RWPE1 (cell line): ENCODE data around the gene TFCP2L1.
"Not testable (repeated sequence)": the region's sequence is repeated elsewhere in the genome, so short reads cannot be mapped to it uniquely, and the experiment has no call there.

Source experiments
- CTCF ChIA-PET: fragments of 350-600 bp; sonication (Branson Sonifier 250); formaldehyde crosslinking; extraction: SDS; loops from one replicate; lab custom pipeline; 2021; lab: Yijun Ruan, JAX
- POLR2A ChIA-PET: fragments of 400-600 bp; formaldehyde crosslinking; extraction: SDS; loops from one replicate; lab custom pipeline; 2020; ENCODE audit warnings: antibody characterized with exemption; ENCODE audit not compliant: low non-redundant PET; lab: Yijun Ruan, JAX
- DNase-seq: peaks from one replicate; pipeline ENCODE4 v3.0.0; 2012; ENCODE audit warnings: low spot score
- H3K27ac ChIP-seq: fragments of 450-650 bp; 2 replicates; pipeline ENCODE4 v1.5.1; 2017
- CTCF ChIP-seq: fragments of 450-650 bp; conservative IDR thresholded peaks from 2 replicates; pipeline ENCODE4 v1.5.1; 2017; ENCODE audit warnings: low read depth, mild to moderate bottlenecking

Gene TFCP2L1, protein sequence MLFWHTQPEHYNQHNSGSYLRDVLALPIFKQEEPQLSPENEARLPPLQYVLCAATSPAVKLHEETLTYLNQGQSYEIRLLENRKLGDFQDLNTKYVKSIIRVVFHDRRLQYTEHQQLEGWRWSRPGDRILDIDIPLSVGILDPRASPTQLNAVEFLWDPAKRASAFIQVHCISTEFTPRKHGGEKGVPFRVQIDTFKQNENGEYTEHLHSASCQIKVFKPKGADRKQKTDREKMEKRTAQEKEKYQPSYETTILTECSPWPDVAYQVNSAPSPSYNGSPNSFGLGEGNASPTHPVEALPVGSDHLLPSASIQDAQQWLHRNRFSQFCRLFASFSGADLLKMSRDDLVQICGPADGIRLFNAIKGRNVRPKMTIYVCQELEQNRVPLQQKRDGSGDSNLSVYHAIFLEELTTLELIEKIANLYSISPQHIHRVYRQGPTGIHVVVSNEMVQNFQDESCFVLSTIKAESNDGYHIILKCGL

DNA sequence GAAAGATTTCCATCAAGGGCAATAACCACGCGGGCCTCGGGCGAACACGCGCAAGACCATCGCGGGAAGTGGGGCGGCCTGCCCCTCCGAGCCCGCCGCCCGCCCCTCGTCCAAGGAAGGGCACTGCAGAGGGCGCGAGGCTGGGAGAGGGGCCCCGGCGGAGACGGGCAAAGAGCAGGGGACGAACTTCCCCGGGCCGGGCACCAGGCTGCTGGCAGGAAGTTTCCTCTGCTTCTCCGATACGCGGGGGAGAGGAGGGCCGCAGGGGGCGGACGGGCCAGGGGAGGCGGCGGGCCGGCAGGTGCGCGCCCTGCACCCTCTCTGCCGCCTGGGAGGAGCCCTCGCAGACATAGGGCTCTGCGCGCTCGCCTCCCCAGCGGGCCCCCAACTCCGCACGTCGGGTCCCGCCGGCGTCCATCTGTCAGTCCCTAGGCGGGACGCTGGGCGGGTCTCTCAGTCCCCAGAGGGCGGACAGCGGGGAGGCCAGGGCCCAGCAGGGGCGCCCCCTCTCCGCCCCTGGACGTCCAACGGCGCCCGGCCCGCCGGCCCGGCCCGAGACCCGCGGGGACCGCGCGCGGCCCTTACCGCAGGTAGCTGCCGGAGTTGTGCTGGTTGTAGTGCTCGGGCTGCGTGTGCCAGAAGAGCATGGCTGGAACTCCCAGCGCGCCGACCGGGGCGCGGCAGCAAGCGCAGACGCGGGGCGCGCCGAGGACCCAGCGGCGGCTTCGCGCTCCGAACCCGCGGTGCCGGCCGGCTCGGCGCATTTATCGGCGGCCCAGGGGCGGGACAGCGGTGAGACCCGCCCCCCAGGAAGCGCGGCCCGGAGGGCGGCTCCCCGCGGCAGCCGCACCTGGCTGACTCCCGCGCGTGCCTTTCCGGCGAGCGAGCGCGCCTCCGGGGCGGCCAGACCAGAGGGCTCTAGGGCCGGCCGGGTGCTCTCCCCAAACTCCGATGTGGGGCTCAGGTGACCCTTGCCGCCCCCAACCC is at the start of gene TFCP2L1:
Gene TFCP2L1 (minus strand): TSS at position 740 of the 987 bp plus-strand sequence. CDS start 93 bp downstream, at position 647.
- CTCF ChIA-PET, result no interaction called here
- peak; percentile 83 for DNase-seq
- TF ChIP-seq CTCF, result no peak

GRCh38 chr2:121333834-121334558 is 49.0 kb upstream of the TFCP2L1 start:
- ChIA-PET CTCF (no interaction called here), POLR2A (no interaction called here)
- no peak for TF ChIP-seq CTCF
- no peak for DNase-seq
- no peak overlapping the region for H3K27ac ChIP-seq

More for the DNA sequence above, at the start of gene TFCP2L1:
- POLR2A ChIA-PET, result no interaction called here
- peak within 1 kb of the TSS; percentile 83 for H3K27ac ChIP-seq

- TF ChIP-seq CTCF, result no peak
- H3K27ac ChIP-seq, result no peak overlapping the region
- POLR2A ChIA-PET, result no interaction called here
- no peak for DNase-seq
- CTCF ChIA-PET, result no interaction called here
Measured at GRCh38 chr2:121333231-121333630, 48.2 kb upstream of the TFCP2L1 start.

DNA sequence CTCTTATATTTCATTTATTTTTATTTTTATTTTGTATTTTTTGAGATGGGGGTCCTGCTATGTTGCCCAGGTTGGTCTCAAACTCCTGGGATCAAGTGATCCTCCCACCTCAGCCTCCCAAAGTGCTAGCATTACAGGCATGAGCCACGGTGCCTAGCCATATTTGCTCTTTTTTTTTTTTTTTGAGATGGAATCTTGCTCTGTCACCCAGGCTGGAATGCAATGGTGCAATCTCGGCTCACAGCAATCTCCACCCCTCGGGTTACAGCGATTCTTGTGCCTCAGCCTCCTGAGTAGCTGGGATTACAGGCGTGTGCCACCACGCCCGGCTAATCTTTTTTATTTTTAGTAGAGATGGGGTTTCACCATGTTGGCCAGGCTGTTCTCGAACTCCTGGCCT is 46.3 kb upstream of the TFCP2L1 start:
- H3K27ac ChIP-seq, POLR2A ChIA-PET, DNase-seq: not testable (repeated sequence)
- CTCF ChIA-PET, result interaction anchor here (0.6 to 0.7 kb wide), 2 partner anchors 232 to 240 kb away, joined by 3 read pairs; no protein-coding TSS in a partner anchor

- no peak for TF ChIP-seq CTCF
- no peak for DNase-seq
- ChIA-PET POLR2A (no interaction called here), CTCF (no interaction called here)
- H3K27ac ChIP-seq, result no peak overlapping the region
Measured at GRCh38 chr2:121330921-121331320, 45.9 kb upstream of the TFCP2L1 start.

DNA sequence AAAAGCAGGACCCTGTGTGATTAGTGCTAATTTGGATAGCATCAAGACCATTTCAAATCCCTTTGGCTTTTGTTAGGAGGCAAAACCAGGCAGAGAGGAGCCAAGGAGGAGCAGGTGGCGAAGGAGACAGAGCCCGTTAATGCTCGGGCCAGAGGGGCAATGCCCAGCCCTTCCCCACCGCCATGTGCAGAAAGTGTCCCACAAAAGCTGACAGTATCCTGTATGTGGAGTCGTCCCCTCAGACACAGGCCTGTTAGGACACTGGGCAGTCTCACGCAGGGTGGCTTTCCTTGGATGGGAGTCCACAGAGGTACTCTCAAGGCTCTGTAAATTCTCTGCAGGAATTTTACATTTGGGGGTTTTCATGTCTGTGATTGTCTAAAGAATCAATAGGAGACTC is 44.8 kb upstream of the TFCP2L1 start:
- no peak overlapping the region for H3K27ac ChIP-seq
- no peak for TF ChIP-seq CTCF
- no peak for DNase-seq
- POLR2A ChIA-PET, result no interaction called here
- CTCF ChIA-PET, result no interaction called here
